Subcutaneous abdominal adipose tissue (tissue), 5 donors: ENCODE results near the gene NUDT11.
"Not testable (repeated sequence)": the region's sequence is repeated elsewhere in the genome, so short reads cannot be mapped to it uniquely, and the experiment has no call there.

Experiments
- H3K27ac ChIP-seq: one replicate; pipeline ENCODE4 v1.7.0; 2013; ENCODE audit warnings: low read depth, mild to moderate bottlenecking, inconsistent platforms, low read length, moderate library complexity
- H3K27me3 ChIP-seq, 5 donors: one replicate each; pipeline ENCODE4 v1.7.0; 2013; ENCODE audit warnings: low read length in 5 of 5, inconsistent platforms in 1 of 5; ENCODE audit not compliant: control insufficient read depth in 5 of 5, insufficient read depth in 4 of 5
- H3K36me3 ChIP-seq, 5 donors: one replicate each; pipeline ENCODE4 v1.7.0; 2013; ENCODE audit warnings: low read length in 5 of 5; ENCODE audit not compliant: control insufficient read depth in 5 of 5, insufficient read depth in 5 of 5
- H3K4me1 ChIP-seq, 5 donors: one replicate each; pipeline ENCODE4 v1.7.0; 2013; ENCODE audit warnings: low read length in 5 of 5, mild to moderate bottlenecking in 3 of 5, moderate library complexity in 1 of 5; ENCODE audit not compliant: control insufficient read depth in 5 of 5, insufficient read depth in 5 of 5
- H3K4me3 ChIP-seq, 5 donors: one replicate each; pipeline ENCODE4 v1.7.0; 2013; ENCODE audit warnings: low read length in 5 of 5, low read depth in 1 of 5
- H3K9ac ChIP-seq, 5 donors: one replicate each; pipeline ENCODE4 v1.7.0; 2013; ENCODE audit warnings: low read length in 5 of 5, mild to moderate bottlenecking in 4 of 5, moderate library complexity in 3 of 5
- H3K9me3 ChIP-seq, 5 donors: one replicate each; pipeline ENCODE4 v1.7.0; 2013; ENCODE audit warnings: low read length in 5 of 5; ENCODE audit not compliant: control insufficient read depth in 5 of 5
- donor health status: healthy.
- donor health status: healthy.
- donor health status: healthy.
- donor health status: healthy.
- donor health status: healthy.

The NUDT11 gene

GRCh38 chrX:51496501-51497291 is at the start of gene NUDT11:
Gene NUDT11 (minus strand): TSS chrX:51496592. CDS start chrX:51496444, 148 bp downstream.
- H3K27ac ChIP-seq: no peak within 1 kb of the TSS
- peaks cover 0 to 10% (median 3%) of the 10 kb centered on the region in 5 donors for H3K4me1 ChIP-seq
- H3K9me3 ChIP-seq: no peaks in the 10 kb centered on the region
- peaks cover 0 to 12% (median 0%) of the 10 kb centered on the region in 5 donors for H3K27me3 ChIP-seq
- no peak within 1 kb of the TSS for H3K9ac ChIP-seq
- no peaks in the 10 kb centered on the region for H3K36me3 ChIP-seq
- H3K4me3 ChIP-seq: peak within 1 kb of the TSS; percentile 17 to 62 (median 46)

- no peak overlapping the region for H3K9ac ChIP-seq
- H3K4me1 ChIP-seq: no peaks in the 10 kb centered on the region
- H3K27me3 ChIP-seq: peaks cover 0 to 5% (median 0%) of the 10 kb centered on the region in 5 donors
- H3K4me3 ChIP-seq: no peak overlapping the region
- H3K36me3 ChIP-seq: no peaks in the 10 kb centered on the region
- no peaks in the 10 kb centered on the region for H3K9me3 ChIP-seq
- no peak overlapping the region for H3K27ac ChIP-seq
Measured at GRCh38 chrX:51520393-51520792, 24.0 kb upstream of the NUDT11 start.

- not testable (repeated sequence) for H3K9me3 ChIP-seq, H3K36me3 ChIP-seq, H3K27me3 ChIP-seq, H3K9ac ChIP-seq, H3K27ac ChIP-seq, H3K4me3 ChIP-seq, H3K4me1 ChIP-seq
Measured at GRCh38 chrX:51519131-51519530, 22.7 kb upstream of the NUDT11 start.

- Histone ChIP-seq H3K36me3 (no peaks in the 10 kb centered on the region), H3K4me3 (no peak overlapping the region), H3K27me3 (no peaks in the 10 kb centered on the region), H3K9ac (no peak overlapping the region), H3K27ac (no peak overlapping the region), H3K4me1 (no peaks in the 10 kb centered on the region), H3K9me3 (peaks cover 0 to 3% (median 2%) of the 10 kb centered on the region in 5 donors)
Measured at GRCh38 chrX:51507551-51507950, 11.2 kb upstream of the NUDT11 start.

- H3K9ac ChIP-seq, H3K36me3 ChIP-seq, H3K4me1 ChIP-seq, H3K27ac ChIP-seq, H3K9me3 ChIP-seq: not testable (repeated sequence)
- Histone ChIP-seq H3K27me3 (peaks cover 0 to 19% (median 0%) of the 10 kb centered on the region in 5 donors), H3K4me3 (peak overlapping the region; percentile 17 to 62 (median 44))
Measured at GRCh38 chrX:51495701-51496488, 497 bp downstream of the NUDT11 start.

GRCh38 chrX:51494409-51494808 is 2.0 kb downstream of the NUDT11 start:
- Histone ChIP-seq H3K27me3 (peaks cover 0 to 19% (median 0%) of the 10 kb centered on the region in 5 donors), H3K4me3 (no peak overlapping the region), H3K9ac (no peak overlapping the region), H3K36me3 (no peaks in the 10 kb centered on the region), H3K9me3 (no peaks in the 10 kb centered on the region), H3K4me1 (peaks cover 0 to 10% (median 3%) of the 10 kb centered on the region in 5 donors), H3K27ac (no peak overlapping the region)

- H3K27ac ChIP-seq: no peak overlapping the region
- no peaks in the 10 kb centered on the region for H3K9me3 ChIP-seq
- no peak overlapping the region for H3K4me3 ChIP-seq
Measured at GRCh38 chrX:51487960-51488267, 8.5 kb downstream of the NUDT11 start.

GRCh38 chrX:51484616-51485015 is 11.8 kb downstream of the NUDT11 start:
- H3K36me3 ChIP-seq: no peaks in the 10 kb centered on the region
- peaks cover 0 to 4% (median 0%) of the 10 kb centered on the region in 5 donors for H3K9me3 ChIP-seq
- no peaks in the 10 kb centered on the region for H3K4me1 ChIP-seq
- no peak overlapping the region for H3K9ac ChIP-seq
- no peak overlapping the region for H3K4me3 ChIP-seq
- H3K27ac ChIP-seq: no peak overlapping the region
- peaks cover 0 to 7% (median 4%) of the 10 kb centered on the region in 5 donors for H3K27me3 ChIP-seq

More at GRCh38 chrX:51487960-51488267, 8.5 kb downstream of the NUDT11 start:
- no peaks in the 10 kb centered on the region for H3K4me1 ChIP-seq
- no peak overlapping the region for H3K9ac ChIP-seq
- H3K27me3 ChIP-seq: peaks cover 0 to 13% (median 7%) of the 10 kb centered on the region in 5 donors
- no peaks in the 10 kb centered on the region for H3K36me3 ChIP-seq

- not testable (repeated sequence) for H3K9me3 ChIP-seq, H3K27me3 ChIP-seq, H3K27ac ChIP-seq
Measured at GRCh38 chrX:51482411-51482810, 14.0 kb downstream of the NUDT11 start.

GRCh38 chrX:51476930-51477329 is 19.5 kb downstream of the NUDT11 start:
- H3K36me3 ChIP-seq: no peaks in the 10 kb centered on the region
- H3K27me3 ChIP-seq: peaks cover 0 to 13% (median 4%) of the 10 kb centered on the region in 5 donors
- no peaks in the 10 kb centered on the region for H3K4me1 ChIP-seq
- no peak overlapping the region for H3K9ac ChIP-seq
- no peak overlapping the region for H3K4me3 ChIP-seq
- H3K27ac ChIP-seq: no peak overlapping the region
- peaks cover 0 to 5% (median 0%) of the 10 kb centered on the region in 5 donors for H3K9me3 ChIP-seq

More at GRCh38 chrX:51482411-51482810, 14.0 kb downstream of the NUDT11 start:
- H3K4me3 ChIP-seq, H3K9ac ChIP-seq, H3K36me3 ChIP-seq, H3K4me1 ChIP-seq: not testable (repeated sequence)
